ENCODE data around the gene YAP1.

- TF ChIP-seq CTCF (IDR thresholded peaks at IDR 0.05; ENCODE audit: low read depth, low read length, missing input control) (no peak), FOXA1 (IDR thresholded peaks at IDR 0.05) (no peak), RXRA (IDR thresholded peaks at IDR 0.05) (no peak), YY1 (IDR thresholded peaks at IDR 0.05) (no peak), MAX (IDR thresholded peaks at IDR 0.05) (no peak)
Measured at GRCh38 chr11:102111011-102111786, 952 bp downstream of the YAP1 start.

All from liver (tissue), 3 donors.